ENCODE results near the gene TP53.
"Not testable (repeated sequence)": the region's sequence is repeated elsewhere in the genome, so short reads cannot be mapped to it uniquely, and the experiment has no call there.

DNA sequence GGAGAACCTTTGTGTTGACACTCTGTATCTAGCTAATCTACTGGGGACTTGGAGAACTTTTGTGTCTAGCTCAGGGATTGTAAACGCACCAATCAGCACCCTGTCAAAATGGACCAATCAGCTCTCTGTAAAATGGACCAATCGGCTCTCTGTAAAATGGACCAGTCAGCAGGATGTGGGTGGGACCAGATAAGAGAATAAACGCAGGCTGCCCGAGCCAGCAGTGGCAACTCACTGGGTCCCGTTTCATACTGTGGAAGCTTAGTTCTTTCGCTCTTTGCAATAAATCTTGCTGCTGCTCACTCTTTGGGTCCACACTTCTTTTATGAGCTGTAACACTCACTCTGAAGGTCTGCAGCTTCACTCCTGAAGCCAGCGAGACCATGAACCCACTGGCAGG lies 45.7 kb downstream of the TP53 start:
- TF ChIP-seq, protein P1, sequence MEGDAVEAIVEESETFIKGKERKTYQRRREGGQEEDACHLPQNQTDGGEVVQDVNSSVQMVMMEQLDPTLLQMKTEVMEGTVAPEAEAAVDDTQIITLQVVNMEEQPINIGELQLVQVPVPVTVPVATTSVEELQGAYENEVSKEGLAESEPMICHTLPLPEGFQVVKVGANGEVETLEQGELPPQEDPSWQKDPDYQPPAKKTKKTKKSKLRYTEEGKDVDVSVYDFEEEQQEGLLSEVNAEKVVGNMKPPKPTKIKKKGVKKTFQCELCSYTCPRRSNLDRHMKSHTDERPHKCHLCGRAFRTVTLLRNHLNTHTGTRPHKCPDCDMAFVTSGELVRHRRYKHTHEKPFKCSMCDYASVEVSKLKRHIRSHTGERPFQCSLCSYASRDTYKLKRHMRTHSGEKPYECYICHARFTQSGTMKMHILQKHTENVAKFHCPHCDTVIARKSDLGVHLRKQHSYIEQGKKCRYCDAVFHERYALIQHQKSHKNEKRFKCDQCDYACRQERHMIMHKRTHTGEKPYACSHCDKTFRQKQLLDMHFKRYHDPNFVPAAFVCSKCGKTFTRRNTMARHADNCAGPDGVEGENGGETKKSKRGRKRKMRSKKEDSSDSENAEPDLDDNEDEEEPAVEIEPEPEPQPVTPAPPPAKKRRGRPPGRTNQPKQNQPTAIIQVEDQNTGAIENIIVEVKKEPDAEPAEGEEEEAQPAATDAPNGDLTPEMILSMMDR (IDR thresholded peaks at IDR 0.05), result not testable (repeated sequence)
- TF ChIP-seq MYC (IDR thresholded peaks at IDR 0.05; ENCODE audit: borderline replicate concordance, low read length); MAZ (IDR thresholded peaks at IDR 0.05; ENCODE audit: borderline replicate concordance, low read depth, low read length): not testable (repeated sequence)
- TF ChIP-seq MAFK (IDR thresholded peaks at IDR 0.05; ENCODE audit: partially characterized antibody), result peak; percentile 67

All from A549 (cell line).